SJSA1 (cell line): ENCODE measurements around the gene ZNF483. TPM values are rescaled to one million over a fixed set of nuclear protein-coding genes. Genes with fewer than 3 reads are reported as not detected.
"Not testable (repeated sequence)": the region's sequence is repeated elsewhere in the genome, so short reads cannot be mapped to it uniquely, and the experiment has no call there.

Experiments
- DNase-seq, 2 experiments: peaks; one replicate each; pipeline ENCODE4 v3.0.0-alpha.2; 2015 to 2020; ENCODE audit warnings: low spot score in 2 of 2, low read depth in 1 of 2
- H3K27ac ChIP-seq: fragments of 250-450 bp; sonication (Bioruptor Pico); 2 replicates; pipeline ENCODE4 v1.5.1; 2020; ENCODE audit warnings: mild to moderate bottlenecking, moderate library complexity
- H3K27me3 ChIP-seq: fragments of 250-450 bp; sonication (Bioruptor Pico); replicated peaks from 2 replicates; pipeline ENCODE4 v1.5.1; 2020; ENCODE audit warnings: mild to moderate bottlenecking, moderate library complexity
- H3K36me3 ChIP-seq: fragments of 250-450 bp; sonication (Bioruptor Pico); 2 replicates; pipeline ENCODE4 v1.5.1; 2020; ENCODE audit warnings: mild to moderate bottlenecking
- H3K4me1 ChIP-seq: fragments of 250-450 bp; sonication (Bioruptor Pico); replicated peaks from 2 replicates; pipeline ENCODE4 v1.6.1; 2021; ENCODE audit warnings: mild to moderate bottlenecking
- H3K4me3 ChIP-seq: fragments of 250-450 bp; sonication (Bioruptor Pico); 2 replicates; pipeline ENCODE4 v1.5.1; 2020; ENCODE audit warnings: mild to moderate bottlenecking
- H3K9me3 ChIP-seq: fragments of 250-450 bp; sonication (Bioruptor Pico); replicated peaks from 2 replicates; pipeline ENCODE4 v1.5.1; 2020; ENCODE audit warnings: mild to moderate bottlenecking
- total RNA-seq: library from RNA; depleted of rRNA; stranded (reverse); fragments of >200 nt; shearing (Covaris generic); gene quantifications from 2 replicates; pipeline ENCODE4 v1.2.3, GENCODE V29; 2014; rRNA removed

Gene ZNF483
- total RNA-seq, 1 experiment from 2014 or later, result 1.2 TPM

DNA sequence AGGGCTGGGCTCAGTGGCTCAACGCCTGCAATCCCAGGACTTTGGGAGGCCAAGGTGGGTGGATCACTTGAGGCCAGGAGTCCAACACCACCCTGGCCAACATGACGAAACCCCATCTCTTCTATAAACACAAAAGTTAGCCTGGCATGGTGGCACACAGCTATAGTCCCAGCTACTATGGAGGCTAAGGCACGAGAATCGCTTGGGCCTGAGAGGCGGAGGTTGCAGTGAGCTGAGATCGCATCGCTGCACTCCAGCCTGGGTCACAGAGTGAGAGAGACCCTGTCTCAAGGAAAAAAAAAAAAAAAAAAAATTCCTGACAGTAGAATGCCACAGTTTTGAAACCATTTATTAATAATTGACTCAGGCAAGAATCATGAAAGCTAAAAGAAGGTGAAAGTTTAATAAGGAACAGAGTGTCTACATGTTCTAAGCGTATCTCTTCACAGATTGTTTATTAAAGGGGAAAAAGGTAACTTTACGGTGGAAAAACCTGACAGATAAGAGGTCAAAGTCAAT lies 80.1 kb downstream of the ZNF483 start:
- DNase-seq, result no peak
- Histone ChIP-seq H3K36me3 (no peaks in the 10 kb centered on the region), H3K4me3 (no peak overlapping the region), H3K27ac (no peak overlapping the region), H3K27me3 (no peaks in the 10 kb centered on the region), H3K9me3 (no peaks in the 10 kb centered on the region), H3K4me1 (no peaks in the 10 kb centered on the region)

DNA sequence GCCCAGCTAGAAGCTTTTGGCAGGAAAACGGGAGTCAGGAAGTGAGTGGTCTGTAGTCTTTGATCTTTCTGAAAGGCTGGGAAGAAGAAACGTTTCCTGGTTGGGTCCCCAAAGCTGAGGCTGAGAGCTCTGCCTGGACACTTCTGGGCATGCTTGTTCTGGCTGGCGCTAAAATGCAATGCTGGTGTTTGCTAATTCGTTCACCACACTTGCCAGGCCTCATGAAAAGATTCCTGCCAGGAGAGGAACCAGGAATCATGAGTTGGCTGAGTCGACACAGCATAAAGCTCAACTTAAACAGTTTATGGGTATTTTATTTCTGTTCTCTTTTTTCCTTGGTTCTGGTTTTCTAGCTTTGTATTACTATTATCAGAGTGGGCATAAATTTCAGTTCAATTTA lies 85.2 kb downstream of the ZNF483 start:
- Histone ChIP-seq H3K9me3 (no peaks in the 10 kb centered on the region), H3K4me3 (no peak overlapping the region), H3K27ac (no peak overlapping the region), H3K27me3 (no peaks in the 10 kb centered on the region), H3K36me3 (no peaks in the 10 kb centered on the region), H3K4me1 (no peaks in the 10 kb centered on the region)
- DNase-seq, result no peak

DNA sequence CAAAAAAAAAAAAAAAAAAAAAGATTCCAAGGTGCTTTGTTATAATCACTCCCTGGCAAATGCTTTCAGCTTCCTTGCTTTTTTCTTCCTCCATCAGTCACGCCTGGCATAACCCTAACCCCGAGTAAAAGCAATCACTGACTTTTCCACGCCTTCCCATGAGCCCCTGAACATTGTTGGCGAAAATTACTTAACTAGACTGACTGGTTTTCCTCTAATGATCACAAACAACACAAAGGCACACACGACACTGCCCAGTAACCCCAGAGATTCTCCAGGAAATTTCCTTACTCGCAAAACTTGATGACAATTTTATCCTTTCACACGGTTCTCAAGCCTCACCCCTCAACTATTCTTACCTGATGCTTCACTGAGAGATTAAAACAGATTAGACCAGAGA lies 85.9 kb downstream of the ZNF483 start:
- Histone ChIP-seq H3K4me1 (no peaks in the 10 kb centered on the region), H3K27me3 (no peaks in the 10 kb centered on the region), H3K4me3 (no peak overlapping the region), H3K9me3 (no peaks in the 10 kb centered on the region), H3K27ac (no peak overlapping the region), H3K36me3 (no peaks in the 10 kb centered on the region)
- no peak for DNase-seq

DNA sequence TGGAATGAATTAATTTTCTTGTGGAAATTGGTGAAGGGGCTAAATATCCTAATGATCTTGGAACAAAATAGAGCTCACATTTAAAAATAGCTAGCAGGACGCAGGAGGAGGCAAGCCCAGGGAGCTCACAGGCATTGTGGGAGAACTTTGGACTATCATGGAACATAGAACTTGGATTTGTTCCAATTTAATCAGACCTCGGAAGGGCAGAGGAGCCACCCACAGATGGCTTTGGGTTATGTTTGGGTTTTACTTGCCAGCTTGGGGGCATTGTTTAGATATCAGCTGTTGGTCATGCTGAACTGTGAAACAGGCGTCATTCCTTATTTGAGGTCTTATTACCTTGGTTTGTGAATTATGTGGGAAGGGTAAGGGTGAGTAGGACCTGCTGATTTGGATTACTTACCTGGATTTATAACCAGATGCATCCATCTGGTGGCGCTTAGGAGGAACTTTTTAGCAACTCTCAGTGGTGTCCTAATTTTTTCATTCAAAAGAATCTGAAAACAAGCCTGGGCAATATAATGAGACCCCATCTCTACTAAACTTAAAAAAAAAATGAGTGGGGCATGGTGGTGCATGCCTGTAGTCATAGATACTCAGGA lies 88.6 kb downstream of the ZNF483 start:
- Histone ChIP-seq H3K36me3 (no peaks in the 10 kb centered on the region), H3K4me3 (no peak overlapping the region), H3K27me3 (no peaks in the 10 kb centered on the region), H3K4me1 (no peaks in the 10 kb centered on the region), H3K27ac (no peak overlapping the region), H3K9me3 (no peaks in the 10 kb centered on the region)
- no peak for DNase-seq

DNA sequence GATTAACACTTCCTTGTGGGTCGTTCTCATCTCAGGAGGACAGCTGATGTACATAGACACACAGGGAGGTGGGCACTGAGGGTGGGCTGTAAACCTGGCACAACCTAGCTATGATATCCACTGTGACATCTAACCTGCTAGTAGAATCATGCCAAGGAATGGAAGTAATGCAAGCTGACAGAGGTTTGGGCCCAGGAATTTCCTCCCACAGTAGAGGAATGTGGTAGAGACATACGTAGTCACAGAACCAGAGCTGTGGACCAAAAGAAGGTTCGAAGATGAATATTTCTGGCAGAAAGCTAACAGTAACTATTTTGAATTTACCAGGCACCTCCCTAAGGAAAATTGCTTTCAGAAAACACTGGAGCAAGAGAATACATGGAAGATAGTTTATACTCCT lies 90.9 kb downstream of the ZNF483 start:
- H3K9me3 ChIP-seq, result no peaks in the 10 kb centered on the region
- DNase-seq, result no peak
- H3K27me3 ChIP-seq, result no peaks in the 10 kb centered on the region
- no peaks in the 10 kb centered on the region for H3K4me1 ChIP-seq
- no peaks in the 10 kb centered on the region for H3K36me3 ChIP-seq
- H3K27ac ChIP-seq, result no peak overlapping the region
- H3K4me3 ChIP-seq, result no peak overlapping the region

DNA sequence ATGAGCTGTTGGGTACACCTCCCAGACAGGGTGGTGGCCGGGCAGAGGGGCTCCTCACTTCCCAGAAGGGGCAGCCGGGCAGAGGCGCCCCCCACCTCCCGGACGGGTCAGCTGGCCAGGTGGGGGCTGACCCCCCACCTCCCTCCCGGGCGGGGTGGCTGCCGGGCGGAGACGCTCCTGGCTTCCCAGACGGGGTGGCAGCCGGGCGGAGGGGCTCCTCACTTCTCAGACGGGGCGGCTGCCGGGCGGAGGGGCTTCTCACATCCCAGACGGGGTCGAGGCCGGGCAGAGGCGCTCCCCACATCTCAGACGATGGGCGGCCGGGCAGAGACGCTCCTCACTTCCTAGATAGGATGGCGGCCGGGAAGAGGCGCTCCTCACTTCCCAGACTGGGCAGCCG lies 92.4 kb downstream of the ZNF483 start:
- not testable (repeated sequence) for DNase-seq, H3K4me1 ChIP-seq

DNA sequence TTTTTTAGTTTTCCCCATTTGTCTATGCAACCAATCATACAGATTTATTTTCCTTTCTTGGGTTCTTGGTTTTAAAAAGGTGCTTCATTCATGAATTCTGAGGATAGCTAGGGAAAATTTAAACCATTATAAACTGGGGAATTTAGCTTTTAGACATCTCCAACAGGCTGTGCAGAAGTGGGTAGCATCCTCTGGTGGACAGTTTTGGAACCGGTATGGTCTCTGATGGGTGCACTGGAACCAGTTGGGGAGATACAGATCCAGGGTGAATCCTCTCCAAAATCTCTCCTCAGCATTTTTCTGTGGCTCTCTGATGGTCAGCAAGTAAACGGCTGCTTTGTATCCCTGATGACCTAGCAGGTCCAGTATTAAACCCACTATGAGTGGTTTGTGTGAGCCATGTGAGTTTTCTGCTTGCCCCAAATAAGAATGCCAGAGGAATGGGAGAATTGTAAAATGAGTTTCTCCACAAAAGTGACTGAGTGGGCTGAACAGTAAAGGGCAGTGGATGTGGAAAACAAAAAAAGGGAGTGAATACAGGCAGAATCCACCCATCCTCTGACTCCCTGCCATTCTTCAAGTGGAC lies 97.0 kb downstream of the ZNF483 start:
- H3K27me3 ChIP-seq, result no peaks in the 10 kb centered on the region
- H3K9me3 ChIP-seq, result no peaks in the 10 kb centered on the region
- no peak overlapping the region for H3K27ac ChIP-seq
- H3K4me1 ChIP-seq, result no peaks in the 10 kb centered on the region
- no peak for DNase-seq
- H3K4me3 ChIP-seq, result no peak overlapping the region
- no peaks in the 10 kb centered on the region for H3K36me3 ChIP-seq

More for the DNA sequence above, 92.4 kb downstream of the ZNF483 start:
- not testable (repeated sequence) for H3K27ac ChIP-seq, H3K36me3 ChIP-seq, H3K27me3 ChIP-seq, H3K9me3 ChIP-seq, H3K4me3 ChIP-seq

DNA sequence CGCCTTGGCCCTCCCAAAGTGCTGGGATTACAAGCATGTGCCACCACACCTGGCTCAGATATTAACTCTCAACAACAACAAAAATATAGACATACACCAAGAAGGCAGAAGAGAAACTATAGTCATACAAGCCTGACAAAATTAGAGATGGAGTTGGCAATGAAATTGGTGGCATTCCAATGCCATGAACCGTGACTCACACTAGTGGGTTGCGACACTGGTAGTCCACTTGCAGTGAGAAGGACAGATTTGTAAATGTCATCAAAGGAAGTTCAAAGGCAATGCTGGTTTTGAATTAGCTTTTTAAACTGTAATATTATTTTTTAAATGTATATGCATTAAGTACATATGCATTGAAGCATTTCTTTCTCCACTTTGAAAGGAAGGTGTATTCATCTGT lies 97.6 kb downstream of the ZNF483 start:
- no peaks in the 10 kb centered on the region for H3K27me3 ChIP-seq
- H3K4me1 ChIP-seq, result no peaks in the 10 kb centered on the region
- no peak overlapping the region for H3K27ac ChIP-seq
- no peak for DNase-seq
- no peaks in the 10 kb centered on the region for H3K9me3 ChIP-seq
- no peaks in the 10 kb centered on the region for H3K36me3 ChIP-seq
- H3K4me3 ChIP-seq, result no peak overlapping the region

Other genes with a start within 250 kb of the ZNF483 start
- not detected in 2 replicates for gene OR2K2, start 195.0 kb upstream of the ZNF483 start, total RNA-seq
- 31.4 and 35.7 TPM in 2 replicates for gene ECPAS, start 40.8 kb upstream of the ZNF483 start, total RNA-seq
- 86.8 and 152 TPM in 2 replicates for gene PTGR1, start 74.5 kb downstream of the ZNF483 start, total RNA-seq
- gene DNAJC25, start 106.2 kb downstream of the ZNF483 start, total RNA-seq, result 7.3 and 11.1 TPM in 2 replicates
- 117 and 131 TPM in 2 replicates for gene GNG10, start 136.4 kb downstream of the ZNF483 start, total RNA-seq